ENCODE data around the gene MPO. TPM values are rescaled to one million over a fixed set of nuclear protein-coding genes. Genes with fewer than 3 reads are reported as not detected.
A peak's percentile ranks its signal among the peaks of the same experiment; 100 is the strongest.

MPO gene
- total and polyA plus RNA-seq, 8 donors, result 0.03 to 7.7 (median 0.46) TPM; not detected in 5

- intact Hi-C loops (cut with DNase I; ENCODE audit: low total_unique reads), result loop anchor here (10.0 kb wide), 1 partner anchor 127 kb away; no protein-coding TSS in a partner anchor
- H3K9me3 ChIP-seq, result no peaks in the 10 kb centered on the region
- H3K36me3 ChIP-seq, result peaks cover 5 to 66% (median 14%) of the 10 kb centered on the region in 4 donors
- peaks cover 0 to 8% (median 0%) of the 10 kb centered on the region in 4 donors for H3K4me1 ChIP-seq
- TF ChIP-seq POLR2AphosphoS5 (IDR thresholded peaks at IDR 0.05) (no peak), EP300 (IDR thresholded peaks at IDR 0.05) (no peak), POLR2A (IDR thresholded peaks at IDR 0.05) (no peak)
- TF ChIP-seq, protein P1, sequence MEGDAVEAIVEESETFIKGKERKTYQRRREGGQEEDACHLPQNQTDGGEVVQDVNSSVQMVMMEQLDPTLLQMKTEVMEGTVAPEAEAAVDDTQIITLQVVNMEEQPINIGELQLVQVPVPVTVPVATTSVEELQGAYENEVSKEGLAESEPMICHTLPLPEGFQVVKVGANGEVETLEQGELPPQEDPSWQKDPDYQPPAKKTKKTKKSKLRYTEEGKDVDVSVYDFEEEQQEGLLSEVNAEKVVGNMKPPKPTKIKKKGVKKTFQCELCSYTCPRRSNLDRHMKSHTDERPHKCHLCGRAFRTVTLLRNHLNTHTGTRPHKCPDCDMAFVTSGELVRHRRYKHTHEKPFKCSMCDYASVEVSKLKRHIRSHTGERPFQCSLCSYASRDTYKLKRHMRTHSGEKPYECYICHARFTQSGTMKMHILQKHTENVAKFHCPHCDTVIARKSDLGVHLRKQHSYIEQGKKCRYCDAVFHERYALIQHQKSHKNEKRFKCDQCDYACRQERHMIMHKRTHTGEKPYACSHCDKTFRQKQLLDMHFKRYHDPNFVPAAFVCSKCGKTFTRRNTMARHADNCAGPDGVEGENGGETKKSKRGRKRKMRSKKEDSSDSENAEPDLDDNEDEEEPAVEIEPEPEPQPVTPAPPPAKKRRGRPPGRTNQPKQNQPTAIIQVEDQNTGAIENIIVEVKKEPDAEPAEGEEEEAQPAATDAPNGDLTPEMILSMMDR (IDR thresholded peaks at IDR 0.05), result no peak
- H3K27me3 ChIP-seq, result no peaks in the 10 kb centered on the region
- 83 to 94% (median 91%) methylated on average over 7 to 9 of the region's 9 CpGs for WGBS, 5 donors
- peak overlapping the region in 1 of 5 donors; percentile 32 for H3K27ac ChIP-seq
- no peak for DNase-seq
- no peak overlapping the region for H3K4me3 ChIP-seq
Measured at GRCh38 chr17:58318065-58318481, 37.3 kb upstream of the MPO start.

GRCh38 chr17:58317421-58318064 is 36.8 kb upstream of the MPO start:
- 19 to 28% (median 25%) methylated on average over 5 of the region's 5 CpGs for WGBS, 5 donors
- Histone ChIP-seq H3K36me3 (peaks cover 5 to 61% (median 14%) of the 10 kb centered on the region in 4 donors), H3K27ac (peak overlapping the region in 1 of 5 donors; percentile 32)

GRCh38 chr17:58316260-58316960 is 35.7 kb upstream of the MPO start:
- no peaks in the 10 kb centered on the region for H3K27me3 ChIP-seq
- H3K36me3 ChIP-seq, result peaks cover 0 to 50% (median 8%) of the 10 kb centered on the region in 4 donors
- TF ChIP-seq, protein P1 (IDR thresholded peaks at IDR 0.05), result no peak
- TF ChIP-seq POLR2AphosphoS5 (IDR thresholded peaks at IDR 0.05) (no peak), EP300 (IDR thresholded peaks at IDR 0.05) (no peak), POLR2A (IDR thresholded peaks at IDR 0.05) (no peak)
- WGBS, 5 donors, result 88 to 93% (median 90%) methylated on average over 7 to 8 of the region's 8 CpGs
- peak in 1 of 2 donors; percentile 19 for DNase-seq
- H3K9me3 ChIP-seq, result no peaks in the 10 kb centered on the region
- H3K27ac ChIP-seq, result no peak overlapping the region
- H3K4me1 ChIP-seq, result peaks cover 0 to 8% (median 0%) of the 10 kb centered on the region in 4 donors
- no peak overlapping the region for H3K4me3 ChIP-seq
- intact Hi-C loops (cut with DNase I; ENCODE audit: low total_unique reads), result loop anchor here (10.0 kb wide), 1 partner anchor 128 kb away; no protein-coding TSS in a partner anchor

More at GRCh38 chr17:58317421-58318064, 36.8 kb upstream of the MPO start:
- Histone ChIP-seq H3K27me3 (no peaks in the 10 kb centered on the region), H3K9me3 (no peaks in the 10 kb centered on the region), H3K4me1 (peaks cover 0 to 8% (median 0%) of the 10 kb centered on the region in 4 donors), H3K4me3 (no peak overlapping the region)
- intact Hi-C loops (cut with DNase I; ENCODE audit: low total_unique reads), result loop anchor here (10.0 kb wide), 1 partner anchor 127 kb away; no protein-coding TSS in a partner anchor
- TF ChIP-seq, protein P1 (IDR thresholded peaks at IDR 0.05), result peak in 5 of 7 experiments; percentile 44 to 75 (median 64)
- no peak for TF ChIP-seq POLR2AphosphoS5 (IDR thresholded peaks at IDR 0.05)
- TF ChIP-seq POLR2A (IDR thresholded peaks at IDR 0.05), result no peak
- TF ChIP-seq EP300 (IDR thresholded peaks at IDR 0.05), result no peak
- peak; percentile 63 to 76 for DNase-seq

DNA sequence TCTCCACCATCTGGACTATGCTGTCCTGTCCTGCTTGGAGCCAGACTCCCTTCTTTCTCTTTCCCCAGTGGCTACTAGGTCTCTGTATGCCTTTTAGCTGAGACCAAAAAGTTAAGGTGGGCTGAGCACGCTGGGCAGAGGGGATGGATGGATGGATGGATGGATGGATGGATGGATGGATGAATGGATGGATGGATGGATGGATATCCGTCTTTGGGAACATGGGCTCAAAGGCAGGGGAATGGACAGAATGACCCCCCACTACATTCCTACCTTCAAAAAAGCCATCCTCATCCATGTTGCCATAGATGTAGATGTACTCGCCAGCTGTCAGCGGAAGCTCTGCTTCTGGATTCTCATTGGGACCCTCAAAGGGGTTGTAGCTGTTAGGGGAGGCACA is 35.0 kb upstream of the MPO start:
- Histone ChIP-seq H3K36me3 (peaks cover 0 to 43% (median 8%) of the 10 kb centered on the region in 4 donors), H3K4me1 (peaks cover 0 to 8% (median 0%) of the 10 kb centered on the region in 4 donors), H3K4me3 (no peak overlapping the region), H3K27ac (no peak overlapping the region), H3K9me3 (no peaks in the 10 kb centered on the region), H3K27me3 (no peaks in the 10 kb centered on the region)
- DNase-seq, result peak in 1 of 2 donors; percentile 1
- WGBS, 5 donors, result 87 to 99% (median 94%) methylated on average over 4 of the region's 4 CpGs
- intact Hi-C loops (cut with DNase I; ENCODE audit: low total_unique reads), result loop anchor here (10.0 kb wide), 1 partner anchor 129 kb away; no protein-coding TSS in a partner anchor
- no peak for TF ChIP-seq POLR2A (IDR thresholded peaks at IDR 0.05)
- no peak for TF ChIP-seq POLR2AphosphoS5 (IDR thresholded peaks at IDR 0.05)
- TF ChIP-seq EP300 (IDR thresholded peaks at IDR 0.05), result no peak
- TF ChIP-seq, protein P1 (IDR thresholded peaks at IDR 0.05), result no peak

All from stomach (tissue), 9 donors.